ENCODE results near the gene ADGRB3. TPM values are rescaled to one million over a fixed set of nuclear protein-coding genes. Genes with fewer than 3 reads are reported as not detected.

The ADGRB3 gene
- total RNA-seq, 2 experiments from 2014 or later: not detected

GRCh38 chr6:68993911-68994310 lies 358.8 kb downstream of the ADGRB3 start:
- H3K4me2 ChIP-seq (ENCODE audit: low read length): no peak overlapping the region
- H2AFZ ChIP-seq (ENCODE audit: low read length): no peak overlapping the region
- CTCF ChIA-PET (ENCODE audit: unreplicated experiment): no interaction called here
- H4K20me1 ChIP-seq (ENCODE audit: insufficient read depth, low read length): no peaks in the 10 kb centered on the region
- intact Hi-C loops (cut with micrococcal nuclease; ENCODE audit: unreplicated experiment): no loop called here
- POLR2A ChIA-PET: no interaction called here
- H3K9me2 ChIP-seq (ENCODE audit: insufficient read depth, low read length): no peaks in the 10 kb centered on the region
- DNase-seq (ENCODE audit: low spot score): no peak
- H3K27ac ChIP-seq (ENCODE audit: low read depth, low read length, poor library complexity, severe bottlenecking): no peak overlapping the region
- H3K36me3 ChIP-seq (ENCODE audit: insufficient read depth, low read length): no peaks in the 10 kb centered on the region
- no TSS peak for BruUV-seq (replicated peaks)
- TF ChIP-seq, protein P1, sequence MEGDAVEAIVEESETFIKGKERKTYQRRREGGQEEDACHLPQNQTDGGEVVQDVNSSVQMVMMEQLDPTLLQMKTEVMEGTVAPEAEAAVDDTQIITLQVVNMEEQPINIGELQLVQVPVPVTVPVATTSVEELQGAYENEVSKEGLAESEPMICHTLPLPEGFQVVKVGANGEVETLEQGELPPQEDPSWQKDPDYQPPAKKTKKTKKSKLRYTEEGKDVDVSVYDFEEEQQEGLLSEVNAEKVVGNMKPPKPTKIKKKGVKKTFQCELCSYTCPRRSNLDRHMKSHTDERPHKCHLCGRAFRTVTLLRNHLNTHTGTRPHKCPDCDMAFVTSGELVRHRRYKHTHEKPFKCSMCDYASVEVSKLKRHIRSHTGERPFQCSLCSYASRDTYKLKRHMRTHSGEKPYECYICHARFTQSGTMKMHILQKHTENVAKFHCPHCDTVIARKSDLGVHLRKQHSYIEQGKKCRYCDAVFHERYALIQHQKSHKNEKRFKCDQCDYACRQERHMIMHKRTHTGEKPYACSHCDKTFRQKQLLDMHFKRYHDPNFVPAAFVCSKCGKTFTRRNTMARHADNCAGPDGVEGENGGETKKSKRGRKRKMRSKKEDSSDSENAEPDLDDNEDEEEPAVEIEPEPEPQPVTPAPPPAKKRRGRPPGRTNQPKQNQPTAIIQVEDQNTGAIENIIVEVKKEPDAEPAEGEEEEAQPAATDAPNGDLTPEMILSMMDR (conservative IDR thresholded peaks at IDR 0.05; ENCODE audit: low read length): no peak
- TF ChIP-seq EZH2phosphoT487 (IDR thresholded peaks at IDR 0.05; ENCODE audit: borderline replicate concordance, low read depth, low read length): no peak
- no peaks in the 10 kb centered on the region for H3K4me1 ChIP-seq (ENCODE audit: insufficient read depth, low read length, poor library complexity, severe bottlenecking)
- H3K4me3 ChIP-seq (ENCODE audit: low read depth, low read length, poor library complexity, severe bottlenecking): no peak overlapping the region
- no peaks in the 10 kb centered on the region for H3K79me2 ChIP-seq (ENCODE audit: insufficient read depth, low read depth, low read length)
- no peaks in the 10 kb centered on the region for H3K9me3 ChIP-seq (ENCODE audit: low read length)

DNA sequence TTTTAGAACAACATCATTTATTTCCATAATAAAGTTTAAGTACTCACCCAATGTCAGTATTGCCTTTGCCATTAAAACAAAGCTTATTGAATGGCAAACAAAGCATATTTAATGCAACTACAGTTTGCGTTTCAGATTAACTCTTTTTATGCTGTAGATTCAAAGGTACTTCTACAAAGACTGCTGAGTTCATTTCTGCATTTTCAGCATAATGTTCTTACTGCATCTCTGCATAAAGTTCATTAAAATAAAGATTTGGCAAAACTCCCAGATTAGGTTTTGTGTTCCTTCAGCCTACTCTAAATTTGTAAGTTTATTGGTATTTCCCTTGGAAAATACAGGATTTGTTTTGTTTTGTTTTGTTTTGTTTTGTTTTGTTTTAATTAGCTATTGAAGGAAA lies 359.4 kb downstream of the ADGRB3 start:
- CTCF ChIA-PET (ENCODE audit: unreplicated experiment): no interaction called here

GRCh38 chr6:69005199-69005598 lies 370.1 kb downstream of the ADGRB3 start:
- DNase-seq (ENCODE audit: low spot score): no peak
- no peaks in the 10 kb centered on the region for H3K4me1 ChIP-seq (ENCODE audit: insufficient read depth, low read length, poor library complexity, severe bottlenecking)
- POLR2A ChIA-PET: no interaction called here
- TF ChIP-seq, protein P1 (conservative IDR thresholded peaks at IDR 0.05; ENCODE audit: low read length): no peak
- no peak for TF ChIP-seq EZH2phosphoT487 (IDR thresholded peaks at IDR 0.05; ENCODE audit: borderline replicate concordance, low read depth, low read length)
- no peaks in the 10 kb centered on the region for H3K9me2 ChIP-seq (ENCODE audit: insufficient read depth, low read length)
- no peaks in the 10 kb centered on the region for H4K20me1 ChIP-seq (ENCODE audit: insufficient read depth, low read length)
- CTCF ChIA-PET (ENCODE audit: unreplicated experiment): no interaction called here
- H3K36me3 ChIP-seq (ENCODE audit: insufficient read depth, low read length): no peaks in the 10 kb centered on the region
- no peak overlapping the region for H3K4me2 ChIP-seq (ENCODE audit: low read length)
- intact Hi-C loops (cut with micrococcal nuclease; ENCODE audit: unreplicated experiment): no loop called here
- H3K4me3 ChIP-seq (ENCODE audit: low read depth, low read length, poor library complexity, severe bottlenecking): no peak overlapping the region
- no TSS peak for BruUV-seq (replicated peaks)
- H3K79me2 ChIP-seq (ENCODE audit: insufficient read depth, low read depth, low read length): no peaks in the 10 kb centered on the region
- no peak overlapping the region for H3K27ac ChIP-seq (ENCODE audit: low read depth, low read length, poor library complexity, severe bottlenecking)
- no peaks in the 10 kb centered on the region for H3K9me3 ChIP-seq (ENCODE audit: low read length)
- H2AFZ ChIP-seq (ENCODE audit: low read length): no peak overlapping the region

More for the DNA sequence above, 359.4 kb downstream of the ADGRB3 start:
- POLR2A ChIA-PET: no interaction called here
- no peaks in the 10 kb centered on the region for H3K4me1 ChIP-seq (ENCODE audit: insufficient read depth, low read length, poor library complexity, severe bottlenecking)
- H3K27ac ChIP-seq (ENCODE audit: low read depth, low read length, poor library complexity, severe bottlenecking): no peak overlapping the region
- H3K9me2 ChIP-seq (ENCODE audit: insufficient read depth, low read length): no peaks in the 10 kb centered on the region
- no peak overlapping the region for H3K4me2 ChIP-seq (ENCODE audit: low read length)
- BruUV-seq (replicated peaks): no TSS peak
- no peaks in the 10 kb centered on the region for H3K36me3 ChIP-seq (ENCODE audit: insufficient read depth, low read length)
- no peak overlapping the region for H3K4me3 ChIP-seq (ENCODE audit: low read depth, low read length, poor library complexity, severe bottlenecking)
- no peak overlapping the region for H2AFZ ChIP-seq (ENCODE audit: low read length)
- no peak for TF ChIP-seq EZH2phosphoT487 (IDR thresholded peaks at IDR 0.05; ENCODE audit: borderline replicate concordance, low read depth, low read length)
- TF ChIP-seq, protein P1 (conservative IDR thresholded peaks at IDR 0.05; ENCODE audit: low read length): no peak
- H3K9me3 ChIP-seq (ENCODE audit: low read length): no peaks in the 10 kb centered on the region
- no peak for DNase-seq (ENCODE audit: low spot score)
- H4K20me1 ChIP-seq (ENCODE audit: insufficient read depth, low read length): no peaks in the 10 kb centered on the region
- intact Hi-C loops (cut with micrococcal nuclease; ENCODE audit: unreplicated experiment): no loop called here
- H3K79me2 ChIP-seq (ENCODE audit: insufficient read depth, low read depth, low read length): no peaks in the 10 kb centered on the region

All from OCI-LY7 (cell line).